Measurements from ENCODE around the gene GJB5.

Gene GJB5

GRCh38 chr1:34712007-34712688, 42.7 kb upstream of the GJB5 start:
- no peak for DNase-seq (ENCODE audit: low read depth)
- H3K4me3 ChIP-seq (replicated peaks; ENCODE audit: low read depth, low read length) = no peak overlapping the region
- no peak for TF ChIP-seq CTCF (IDR thresholded peaks at IDR 0.05; ENCODE audit: low read length, missing control alignments)

- no peak overlapping the region for H3K4me3 ChIP-seq (replicated peaks; ENCODE audit: low read depth, low read length)
- TF ChIP-seq CTCF (IDR thresholded peaks at IDR 0.05; ENCODE audit: low read length, missing control alignments) = no peak
- no peak for DNase-seq (ENCODE audit: low read depth)
Measured at GRCh38 chr1:34713443-34713842, 41.4 kb upstream of the GJB5 start.

- no peak for TF ChIP-seq CTCF (IDR thresholded peaks at IDR 0.05; ENCODE audit: low read length, missing control alignments)
- DNase-seq (ENCODE audit: low read depth) = no peak
Measured at GRCh38 chr1:34714386-34714785, 40.5 kb upstream of the GJB5 start.

GRCh38 chr1:34715139-34715538, 39.7 kb upstream of the GJB5 start:
- TF ChIP-seq CTCF (IDR thresholded peaks at IDR 0.05; ENCODE audit: low read length, missing control alignments) = no peak
- H3K4me3 ChIP-seq (replicated peaks; ENCODE audit: low read depth, low read length) = no peak overlapping the region
- no peak for DNase-seq (ENCODE audit: low read depth)

More at GRCh38 chr1:34714386-34714785, 40.5 kb upstream of the GJB5 start:
- H3K4me3 ChIP-seq (replicated peaks; ENCODE audit: low read depth, low read length) = no peak overlapping the region

- H3K4me3 ChIP-seq (replicated peaks; ENCODE audit: low read depth, low read length) = no peak overlapping the region
- no peak for TF ChIP-seq CTCF (IDR thresholded peaks at IDR 0.05; ENCODE audit: low read length, missing control alignments)
- DNase-seq (ENCODE audit: low read depth) = no peak
Measured at GRCh38 chr1:34721241-34721640, 33.6 kb upstream of the GJB5 start.

- TF ChIP-seq CTCF (IDR thresholded peaks at IDR 0.05; ENCODE audit: low read length, missing control alignments) = no peak
- DNase-seq (ENCODE audit: low read depth) = no peak
- no peak overlapping the region for H3K4me3 ChIP-seq (replicated peaks; ENCODE audit: low read depth, low read length)
Measured at GRCh38 chr1:34721646-34722355, 33.0 kb upstream of the GJB5 start.

Data from fibroblast of pulmonary artery (primary cell).